ENCODE data around the gene GEMIN4.

Gene GEMIN4

DNA sequence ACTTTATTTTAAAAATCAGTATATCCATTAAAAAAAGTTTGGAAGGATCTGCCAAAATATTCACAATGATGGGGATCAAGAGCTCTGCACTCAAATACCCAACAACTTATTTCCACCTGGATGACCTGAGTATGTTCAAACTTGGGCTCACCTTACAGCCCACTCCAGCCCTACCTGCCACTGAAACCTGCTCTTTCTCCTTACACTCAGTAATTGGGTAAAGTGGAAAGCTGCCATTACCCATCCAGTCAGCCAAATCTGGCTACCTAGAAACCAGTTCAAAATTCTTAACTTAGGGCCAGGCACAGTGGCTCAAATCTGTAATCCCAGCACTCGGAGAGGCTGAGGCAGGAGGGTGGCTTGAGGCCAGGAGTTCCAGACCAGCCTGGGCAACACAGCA, 47.1 kb downstream of the GEMIN4 start:
- TF ChIP-seq, protein P1, sequence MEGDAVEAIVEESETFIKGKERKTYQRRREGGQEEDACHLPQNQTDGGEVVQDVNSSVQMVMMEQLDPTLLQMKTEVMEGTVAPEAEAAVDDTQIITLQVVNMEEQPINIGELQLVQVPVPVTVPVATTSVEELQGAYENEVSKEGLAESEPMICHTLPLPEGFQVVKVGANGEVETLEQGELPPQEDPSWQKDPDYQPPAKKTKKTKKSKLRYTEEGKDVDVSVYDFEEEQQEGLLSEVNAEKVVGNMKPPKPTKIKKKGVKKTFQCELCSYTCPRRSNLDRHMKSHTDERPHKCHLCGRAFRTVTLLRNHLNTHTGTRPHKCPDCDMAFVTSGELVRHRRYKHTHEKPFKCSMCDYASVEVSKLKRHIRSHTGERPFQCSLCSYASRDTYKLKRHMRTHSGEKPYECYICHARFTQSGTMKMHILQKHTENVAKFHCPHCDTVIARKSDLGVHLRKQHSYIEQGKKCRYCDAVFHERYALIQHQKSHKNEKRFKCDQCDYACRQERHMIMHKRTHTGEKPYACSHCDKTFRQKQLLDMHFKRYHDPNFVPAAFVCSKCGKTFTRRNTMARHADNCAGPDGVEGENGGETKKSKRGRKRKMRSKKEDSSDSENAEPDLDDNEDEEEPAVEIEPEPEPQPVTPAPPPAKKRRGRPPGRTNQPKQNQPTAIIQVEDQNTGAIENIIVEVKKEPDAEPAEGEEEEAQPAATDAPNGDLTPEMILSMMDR (IDR thresholded peaks at IDR 0.05): no peak

DNA sequence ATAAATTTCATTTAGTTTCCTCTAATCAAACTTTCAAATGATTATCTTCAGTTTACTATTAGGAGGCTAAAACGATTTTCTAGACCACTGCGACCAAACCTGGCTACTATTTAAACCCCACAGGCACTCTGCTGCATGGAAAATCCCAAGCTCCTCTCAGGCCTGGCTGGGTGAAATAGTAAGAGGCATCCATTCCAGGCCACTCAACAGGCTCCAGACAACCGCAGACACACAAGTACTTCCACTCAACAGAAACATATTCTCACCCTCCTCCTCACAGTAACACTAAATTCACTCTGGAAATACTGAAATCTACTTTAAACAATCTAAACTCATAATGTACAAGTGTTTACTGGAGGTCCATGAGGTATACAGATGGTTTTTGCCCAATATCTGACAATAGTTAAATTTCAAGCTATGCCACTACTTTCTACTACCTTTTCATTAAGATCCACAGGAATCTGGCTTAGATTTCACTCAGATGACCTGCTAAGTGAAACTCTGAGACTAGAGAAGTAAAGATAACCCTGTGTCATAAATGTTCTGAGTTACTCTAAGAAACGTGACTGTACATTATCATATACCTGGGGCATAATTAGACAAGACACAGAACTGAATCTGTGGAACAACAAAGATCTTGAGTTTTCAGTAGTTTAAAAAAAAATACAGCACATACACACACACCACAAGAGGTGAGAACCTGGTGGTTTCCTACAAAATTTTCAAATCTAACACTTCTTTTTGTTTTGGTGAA, 47.8 kb downstream of the GEMIN4 start:
- TF ChIP-seq, protein P1 (IDR thresholded peaks at IDR 0.05): no peak

DNA sequence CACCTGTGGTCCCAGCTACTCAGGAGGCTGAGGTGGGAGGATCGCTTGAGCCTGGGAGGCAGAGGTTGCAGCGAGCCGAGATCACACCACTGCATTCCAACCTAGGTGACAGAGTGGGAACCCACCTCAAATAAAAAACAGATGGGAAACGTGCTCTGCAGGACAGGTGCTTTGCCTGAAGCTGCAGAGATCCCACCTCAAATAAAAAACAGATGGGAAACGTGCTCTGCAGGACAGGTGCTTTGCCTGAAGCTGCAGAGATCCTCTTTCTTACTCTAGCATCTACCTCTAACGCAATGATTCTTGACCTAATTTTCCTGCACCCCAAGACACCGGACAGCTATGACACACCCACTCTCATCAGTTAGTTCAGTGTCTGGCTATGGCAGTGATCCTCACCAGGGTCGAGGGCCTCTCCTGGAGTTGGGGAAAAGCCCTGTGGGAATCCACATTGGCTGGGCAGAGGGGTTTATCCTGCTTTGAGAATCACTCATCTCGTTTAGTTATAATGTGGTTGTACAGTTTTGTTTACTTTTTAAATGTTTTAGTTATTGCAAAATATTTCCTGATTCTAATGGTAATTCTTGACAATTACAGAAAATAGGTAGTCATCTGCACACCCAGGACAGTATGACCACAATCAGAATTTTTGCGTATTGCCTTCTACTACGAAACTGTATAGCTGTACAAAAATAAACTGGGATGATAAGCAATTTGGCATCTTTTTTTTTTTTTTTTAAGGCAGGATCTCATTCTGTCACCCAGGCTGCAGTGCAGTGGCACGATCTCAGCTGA, 48.8 kb downstream of the GEMIN4 start:
- TF ChIP-seq, protein P1 (IDR thresholded peaks at IDR 0.05): no peak

DNA sequence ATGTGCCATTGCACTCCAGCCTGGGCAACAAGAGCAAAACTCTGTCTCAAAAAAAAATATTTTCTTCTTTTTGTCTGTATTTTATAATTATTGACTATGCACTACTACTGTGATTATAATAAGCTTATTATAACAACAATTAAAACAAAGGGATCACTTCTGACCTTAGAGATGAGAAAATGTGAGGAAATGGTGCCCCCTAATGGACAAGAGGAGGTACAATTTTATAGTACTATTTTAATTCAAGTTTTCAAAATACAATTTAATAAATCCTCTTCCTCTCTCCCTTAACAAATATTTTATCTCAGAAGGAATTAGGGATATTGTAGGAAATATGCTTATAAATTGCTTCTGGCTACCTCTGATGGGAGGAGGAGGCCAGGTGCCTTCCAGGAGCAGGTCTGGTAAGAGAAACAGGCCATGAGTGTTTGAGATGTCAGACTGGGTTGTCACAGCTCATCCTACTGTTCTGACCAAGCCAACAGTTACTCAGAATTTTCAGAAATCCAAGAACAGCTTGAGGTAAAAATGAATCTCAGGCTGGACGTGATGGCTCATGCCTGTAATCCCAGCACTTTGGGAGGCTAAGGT, 51.5 kb downstream of the GEMIN4 start:
- TF ChIP-seq, protein P1 (IDR thresholded peaks at IDR 0.05): peak; percentile 75

DNA sequence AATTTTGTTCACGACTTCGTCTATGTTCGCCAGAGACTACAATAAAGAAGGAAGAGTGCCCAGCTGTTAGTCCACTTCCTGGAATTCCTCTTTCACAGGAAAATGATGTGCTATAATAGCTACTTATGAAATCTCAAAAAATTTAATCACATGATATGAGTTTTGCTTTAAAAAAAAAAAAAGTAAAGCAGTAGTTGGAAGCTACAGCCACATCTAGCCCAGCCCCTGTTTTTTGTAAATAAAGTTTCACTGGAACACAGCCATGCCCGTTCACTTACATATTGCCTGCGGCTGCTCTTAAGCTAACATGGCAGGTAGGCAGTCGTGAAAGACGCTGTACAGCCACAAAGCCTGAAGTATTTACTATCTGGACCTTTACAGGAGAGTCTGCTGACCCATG, 52.7 kb downstream of the GEMIN4 start:
- TF ChIP-seq, protein P1 (IDR thresholded peaks at IDR 0.05): no peak

DNA sequence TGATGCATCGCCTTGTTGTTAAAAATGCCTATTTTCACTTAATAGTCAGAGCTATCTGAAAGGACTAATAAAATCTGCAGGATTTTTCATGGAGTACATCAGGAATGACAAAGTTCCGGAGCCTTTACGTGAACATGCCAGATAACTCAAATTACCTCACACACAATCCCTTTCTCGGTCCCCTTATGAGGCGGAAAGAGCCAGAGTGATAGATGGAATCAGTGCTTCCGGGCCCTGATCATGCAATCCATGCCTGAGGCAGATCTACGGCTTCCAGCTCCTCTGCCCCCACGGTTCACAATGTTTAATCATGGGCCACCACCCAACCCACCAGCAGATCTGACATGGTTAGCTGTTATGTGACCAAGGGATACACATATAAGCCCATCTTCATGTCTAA, 54.4 kb downstream of the GEMIN4 start:
- TF ChIP-seq, protein P1 (IDR thresholded peaks at IDR 0.05): no peak

DNA sequence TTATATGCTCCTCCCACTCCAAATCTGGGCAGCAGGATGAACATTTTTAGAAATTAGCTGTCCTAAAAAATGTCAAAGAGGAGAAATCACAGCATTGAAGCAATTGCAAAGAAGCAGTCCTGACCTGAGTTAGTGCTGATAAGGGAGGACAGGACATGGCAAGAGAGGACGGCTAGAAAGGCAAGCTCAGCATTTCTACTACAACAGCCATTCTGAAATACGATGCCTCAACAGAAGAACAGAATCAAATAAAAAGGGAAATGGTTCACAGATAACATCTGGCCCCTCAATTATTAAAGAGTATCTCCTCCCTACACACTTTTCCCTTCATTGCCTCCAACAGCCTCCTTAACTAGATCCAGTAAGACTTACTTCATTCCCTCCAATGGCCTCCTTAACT, 55.7 kb downstream of the GEMIN4 start:
- TF ChIP-seq, protein P1 (IDR thresholded peaks at IDR 0.05): no peak
